ENCODE data around the gene FAM24A. TPM values are rescaled to one million over a fixed set of nuclear protein-coding genes. Genes with fewer than 3 reads are reported as not detected.
A peak's percentile ranks its signal among the peaks of the same experiment; 100 is the strongest.

The FAM24A gene
- polyA plus RNA-seq, 2 of the 4 experiments (the other 2 are of a cell fraction): not detected

GRCh38 chr10:122879339-122880273, 30.8 kb upstream of the FAM24A start, which contains the start of gene FAM24B:
TSS of gene FAM24B (minus strand) at chr10:122879581. CDS start at chr10:122850515, 29,066 bp downstream.
- peak within 1 kb of the TSS; percentile 93 for H3K4me2 ChIP-seq
- CTCF ChIA-PET: interaction anchor here (0.6 to 1.2 kb wide), 2 partner anchors 16 to 314 kb away, joined by 4 read pairs; no protein-coding TSS in a partner anchor
- peaks cover 34% of the 10 kb centered on the region for H3K4me1 ChIP-seq
- H3K9me3 ChIP-seq: no peaks in the 10 kb centered on the region
- WGBS (ENCODE audit: missing lambda C conversion rate): under 1% methylated on average over 45 of the region's 95 CpGs
- H3K4me3 ChIP-seq: peak within 1 kb of the TSS; percentile 69
- DNase-seq (ENCODE audit: low read depth in 1 of 2, low spot score in 1 of 2): peak; percentile 88 to 98
- peak; percentile 91 to 93 for ATAC-seq
- POLR2A ChIA-PET: interaction anchor here (0.5 to 1.0 kb wide), 5 partner anchors 13 to 128 kb away, joined by 3 to 4 read pairs (median 3); partner anchors contain the start of genes C10orf88 and IKZF5
- peak; percentile 92 for FAIRE-seq
- peak within 1 kb of the TSS; percentile 83 to 93 for H3K27ac ChIP-seq
- no peak for TF ChIP-seq FOXS1 (CRISPR knock-in tag; IDR thresholded peaks at IDR 0.05)
- TF ChIP-seq ZFP36 (IDR thresholded peaks at IDR 0.05; ENCODE audit: borderline replicate concordance, partially characterized antibody): no peak
- TF ChIP-seq EP300 (IDR thresholded peaks at IDR 0.05): no peak
- TF ChIP-seq JUNB (IDR thresholded peaks at IDR 0.05): no peak
- TF ChIP-seq POLR2A (IDR thresholded peaks at IDR 0.05; ENCODE audit: low read length): peak; percentile 89
- no peak for TF ChIP-seq MAZ (IDR thresholded peaks at IDR 0.05; ENCODE audit: borderline replicate concordance, low read depth, low read length)
- TF ChIP-seq JUN (IDR thresholded peaks at IDR 0.05): peak in 1 of 2 experiments; percentile 68; a peak in 2 of 5 replicates
- TF ChIP-seq REST (IDR thresholded peaks at IDR 0.05): no peak
- TF ChIP-seq CTCF (IDR thresholded peaks at IDR 0.05): no peak
- TF ChIP-seq FOSL2 (IDR thresholded peaks at IDR 0.05): no peak
- TF ChIP-seq FOSL2 (CRISPR knock-in tag; IDR thresholded peaks at IDR 0.05): no peak
- TF ChIP-seq CBX8 (IDR thresholded peaks at IDR 0.05): no peak
- TF ChIP-seq BHLHE40 (IDR thresholded peaks at IDR 0.05; ENCODE audit: low read depth, low read length): no peak
- TF ChIP-seq GATA3 (IDR thresholded peaks at IDR 0.05; ENCODE audit: borderline replicate concordance): no peak
- TF ChIP-seq ZSCAN20 (CRISPR knock-in tag; IDR thresholded peaks at IDR 0.05): no peak
- TF ChIP-seq HOXB5 (CRISPR knock-in tag; IDR thresholded peaks at IDR 0.05): 0 out of 2 replicates have a peak, but pooled peaks have one; percentile 25
- TF ChIP-seq TP53 (CRISPR knock-in tag; IDR thresholded peaks at IDR 0.05): 0 out of 2 replicates have a peak, but pooled peaks have one; percentile 12
- peak; percentile 62; the same call in 1 of the 2 replicates for TF ChIP-seq ATOH8 (CRISPR knock-in tag; IDR thresholded peaks at IDR 0.05; ENCODE audit: low read depth)
- no peak for TF ChIP-seq ZC3H11A (IDR thresholded peaks at IDR 0.05)
- no peak for TF ChIP-seq RFX5 (IDR thresholded peaks at IDR 0.05)
- no peak for TF ChIP-seq KDM1A (IDR thresholded peaks at IDR 0.05; ENCODE audit: low read depth)
- no peak for TF ChIP-seq CBX2 (IDR thresholded peaks at IDR 0.05; ENCODE audit: borderline replicate concordance, low read depth)
- TF ChIP-seq HMGXB4 (CRISPR knock-in tag; IDR thresholded peaks at IDR 0.05; ENCODE audit: borderline replicate concordance): no peak
- peak; percentile 78 for TF ChIP-seq PHF8 (IDR thresholded peaks at IDR 0.05; ENCODE audit: borderline replicate concordance, low read depth)
- no peak for TF ChIP-seq NPAS2 (CRISPR knock-in tag; IDR thresholded peaks at IDR 0.05; ENCODE audit: borderline replicate concordance)
- peak; percentile 94 for TF ChIP-seq E2F6 (IDR thresholded peaks at IDR 0.05; ENCODE audit: borderline replicate concordance, low read depth)
- TF ChIP-seq CHD4 (IDR thresholded peaks at IDR 0.05; ENCODE audit: borderline replicate concordance): no peak
- TF ChIP-seq CEBPB (IDR thresholded peaks at IDR 0.05): no peak; a peak in 1 of 4 replicates
- TF ChIP-seq POLR2AphosphoS2 (conservative IDR thresholded peaks at IDR 0.05; ENCODE audit: low read length): no peak
- peak; percentile 79 for TF ChIP-seq HDAC2 (IDR thresholded peaks at IDR 0.05)
- TF ChIP-seq HOXA7 (CRISPR knock-in tag; IDR thresholded peaks at IDR 0.05): no peak
- no peak for TF ChIP-seq HES2 (IDR thresholded peaks at IDR 0.05)

Data from A549 (cell line).